Caco-2 (cell line): ENCODE measurements around the gene RGS8. TPM values are rescaled to one million over a fixed set of nuclear protein-coding genes. Genes with fewer than 3 reads are reported as not detected.

Experiments
- BruUV-seq: library from RNA; stranded (reverse); fragments of 400-500 nt; replicated peaks from 2 replicates; lab custom pipeline; 2021; lab: Mats Ljungman, UMichigan
- CTCF ChIA-PET: fragments of 300-600 bp; sonication (Branson Sonifier 250); formaldehyde crosslinking; loops from one replicate; lab custom pipeline; 2022; ENCODE audit warnings: antibody characterized with exemption; lab: Charles Lee
- POLR2A ChIA-PET: fragments of 300-600 bp; sonication (Branson Sonifier 250); formaldehyde crosslinking; loops from one replicate; lab custom pipeline; 2022; ENCODE audit warnings: antibody characterized with exemption; lab: Charles Lee
- DNase-seq, 2 experiments: peaks; one replicate each; pipeline versions ENCODE4 v3.0.0 to v3.0.0-alpha.2; 2020 to 2022
- H3K27me3 ChIP-seq: replicated peaks from 2 replicates; pipeline ENCODE4 v1.6.0; 2011; ENCODE audit warnings: low read length; ENCODE audit not compliant: control insufficient read depth, insufficient read depth
- H3K36me3 ChIP-seq: 2 replicates; pipeline ENCODE4 v1.5.1; 2011; ENCODE audit warnings: low read length; ENCODE audit not compliant: control insufficient read depth, insufficient read depth
- H3K4me1 ChIP-seq: fragments of 250-450 bp; sonication (Bioruptor Pico); 2 replicates; pipeline ENCODE4 v1.5.1; 2020; ENCODE audit warnings: mild to moderate bottlenecking
- H3K4me3 ChIP-seq: 2 replicates; pipeline ENCODE4 v1.5.1; 2011; ENCODE audit warnings: low read depth, mild to moderate bottlenecking, control low read depth, low read length
- H3K9me3 ChIP-seq: fragments of 250-450 bp; sonication (Bioruptor Pico); 2 replicates; pipeline ENCODE4 v1.5.1; 2020; ENCODE audit warnings: mild to moderate bottlenecking, moderate library complexity
- H3K27ac Mint-ChIP-seq: one replicate; pipeline ENCODE4 v1.8.0; 2022; ENCODE audit warnings: mixed read lengths; ENCODE audit not compliant: unreplicated experiment
- H3K27me3 Mint-ChIP-seq: one replicate; pipeline ENCODE4 v1.8.0; 2022; ENCODE audit warnings: mixed read lengths; ENCODE audit not compliant: insufficient read depth, unreplicated experiment
- H3K36me3 Mint-ChIP-seq: one replicate; pipeline ENCODE4 v1.8.0; 2022; ENCODE audit warnings: mild to moderate bottlenecking, mixed read lengths; ENCODE audit not compliant: insufficient read depth, unreplicated experiment
- H3K4me1 Mint-ChIP-seq: one replicate; pipeline ENCODE4 v1.8.0; 2022; ENCODE audit warnings: low read depth, mixed read lengths; ENCODE audit not compliant: unreplicated experiment
- H3K4me3 Mint-ChIP-seq: one replicate; pipeline ENCODE4 v1.8.0; 2022; ENCODE audit warnings: mild to moderate bottlenecking, moderate library complexity, mixed read lengths; ENCODE audit not compliant: unreplicated experiment
- H3K9me3 Mint-ChIP-seq: one replicate; pipeline ENCODE4 v1.8.0; 2022; ENCODE audit warnings: mixed read lengths; ENCODE audit not compliant: unreplicated experiment
- CTCF ChIP-seq, 2 experiments: fragments of 200-600 bp in 1 of 2; IDR thresholded peaks; 1 replicate in 1 of 2; 2 replicates in 1 of 2; pipeline versions ENCODE4 v1.5.1 to v1.8.0; 2011 to 2022; ENCODE audit warnings: antibody characterized with exemption in 1 of 2, control low read depth in 1 of 2, inconsistent platforms in 1 of 2, low read depth in 1 of 2, low read length in 1 of 2, mild to moderate bottlenecking in 1 of 2, moderate library complexity in 1 of 2; ENCODE audit not compliant: insufficient read depth in 1 of 2, severe bottlenecking in 1 of 2, unreplicated experiment in 1 of 2
- intact Hi-C: fragments of 100-400 bp; cut with micrococcal nuclease; formaldehyde crosslinking; loops from one replicate; pipeline ENCODE4 v1.10.0; 2022; ENCODE audit not compliant: unreplicated experiment
- total RNA-seq: library from RNA; stranded (reverse); gene quantifications from 2 replicates; pipeline ENCODE4 v1.2.3, GENCODE V29; 2022

Gene RGS8
- total RNA-seq, 1 experiment from 2014 or later = not detected

- Mint-ChIP-seq H3K9me3 (no peaks in the 10 kb centered on the region), H3K36me3 (no peaks in the 10 kb centered on the region), H3K4me3 (no peak overlapping the region), H3K27ac (no peak overlapping the region), H3K27me3 (no peaks in the 10 kb centered on the region), H3K4me1 (peaks cover 17% of the 10 kb centered on the region)
- CTCF ChIA-PET = no interaction called here
- POLR2A ChIA-PET = no interaction called here
- Histone ChIP-seq H3K36me3 (no peaks in the 10 kb centered on the region), H3K4me1 (peaks cover 5% of the 10 kb centered on the region; the same call in 1 of the 2 replicates), H3K27me3 (no peaks in the 10 kb centered on the region), H3K4me3 (no peak overlapping the region), H3K9me3 (no peaks in the 10 kb centered on the region)
- BruUV-seq = no TSS peak
- DNase-seq = no peak
- TF ChIP-seq CTCF (IDR thresholded peaks at IDR 0.05; ENCODE audit: insufficient read depth in 1 of 2, low read depth in 1 of 2, low read length in 1 of 2, severe bottlenecking in 1 of 2, unreplicated experiment in 1 of 2) = no peak
- intact Hi-C loops = no loop called here
These were observed 30.2 kb upstream of the RGS8 start for GRCh38 chr1:182714546-182714945.

GRCh38 chr1:182713939-182714338 is 29.6 kb upstream of the RGS8 start:
- Histone ChIP-seq H3K9me3 (no peaks in the 10 kb centered on the region), H3K4me3 (no peak overlapping the region), H3K27me3 (no peaks in the 10 kb centered on the region), H3K4me1 (peaks cover 5% of the 10 kb centered on the region; the same call in 1 of the 2 replicates), H3K36me3 (no peaks in the 10 kb centered on the region)
- no peak for DNase-seq
- CTCF ChIA-PET = no interaction called here
- Mint-ChIP-seq H3K27me3 (no peaks in the 10 kb centered on the region), H3K27ac (no peak overlapping the region), H3K4me1 (peaks cover 17% of the 10 kb centered on the region), H3K9me3 (no peaks in the 10 kb centered on the region), H3K4me3 (no peak overlapping the region), H3K36me3 (no peaks in the 10 kb centered on the region)
- intact Hi-C loops = no loop called here
- POLR2A ChIA-PET = no interaction called here
- no TSS peak for BruUV-seq
- TF ChIP-seq CTCF (IDR thresholded peaks at IDR 0.05; ENCODE audit: insufficient read depth in 1 of 2, low read depth in 1 of 2, low read length in 1 of 2, severe bottlenecking in 1 of 2, unreplicated experiment in 1 of 2) = no peak

- POLR2A ChIA-PET = no interaction called here
- H3K36me3 Mint-ChIP-seq = no peaks in the 10 kb centered on the region
These were observed 29.1 kb upstream of the RGS8 start for GRCh38 chr1:182713492-182713891.

More at GRCh38 chr1:182713492-182713891, 29.1 kb upstream of the RGS8 start:
- Histone ChIP-seq H3K27me3 (no peaks in the 10 kb centered on the region), H3K36me3 (no peaks in the 10 kb centered on the region), H3K4me1 (peaks cover 5% of the 10 kb centered on the region; the same call in 1 of the 2 replicates), H3K4me3 (no peak overlapping the region), H3K9me3 (no peaks in the 10 kb centered on the region)
- intact Hi-C loops = no loop called here
- no TSS peak for BruUV-seq
- TF ChIP-seq CTCF (IDR thresholded peaks at IDR 0.05; ENCODE audit: insufficient read depth in 1 of 2, low read depth in 1 of 2, low read length in 1 of 2, severe bottlenecking in 1 of 2, unreplicated experiment in 1 of 2) = no peak
- DNase-seq = no peak
- Mint-ChIP-seq H3K27me3 (no peaks in the 10 kb centered on the region), H3K27ac (no peak overlapping the region), H3K4me1 (peaks cover 17% of the 10 kb centered on the region), H3K4me3 (no peak overlapping the region), H3K9me3 (no peaks in the 10 kb centered on the region)
- CTCF ChIA-PET = no interaction called here
